ENCODE measurements around the gene TRABD2B. TPM values are rescaled to one million over a fixed set of nuclear protein-coding genes. Genes with fewer than 3 reads are reported as not detected.

TRABD2B gene
- polyA plus RNA-seq, 1 of the 3 experiments (the other 2 are of a cell fraction): 0.03 TPM

DNA sequence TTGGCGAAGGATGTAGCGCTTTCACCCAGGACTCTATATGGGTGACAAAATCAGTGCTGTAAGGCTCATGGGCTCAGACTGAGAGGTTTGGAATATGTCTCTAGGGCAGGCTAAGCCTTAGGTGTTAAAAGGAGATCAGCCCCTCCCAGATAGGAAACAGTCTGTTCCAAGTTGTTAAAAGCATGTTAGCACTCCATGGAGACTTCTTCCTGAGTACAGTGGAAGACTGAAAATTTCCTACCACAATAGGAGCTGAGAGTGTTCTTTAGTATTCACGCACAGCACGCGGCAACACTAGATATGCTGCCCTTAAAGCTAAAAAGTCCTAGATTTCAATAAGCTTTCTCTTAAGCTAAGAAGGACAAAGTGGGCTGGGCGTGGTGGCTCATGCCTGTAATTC, 122.1 kb downstream of the TRABD2B start:
- Histone ChIP-seq H3K9ac (no peak overlapping the region), H3K27ac (ENCODE audit: low read depth in 2 of 2, low read length in 1 of 2) (no peak overlapping the region), H3K4me1 (ENCODE audit: control insufficient read depth in 1 of 2, insufficient read depth in 2 of 2, low read depth in 1 of 2, low read length in 1 of 2) (peaks cover 0 to 11% of the 10 kb centered on the region in 2 experiments; a peak in 1 of 4 replicates), H3K36me3 (replicated peaks in 1 of 2; ENCODE audit: control insufficient read depth in 1 of 2, insufficient read depth in 2 of 2, low read length in 1 of 2) (no peaks in the 10 kb centered on the region), H3K4me3 (ENCODE audit: low read depth in 2 of 2, low read length in 1 of 2) (no peak overlapping the region), H4K20me1 (ENCODE audit: insufficient read depth) (no peaks in the 10 kb centered on the region), H3K9me3 (no peaks in the 10 kb centered on the region), H3K27me3 (ENCODE audit: insufficient read depth) (no peaks in the 10 kb centered on the region), H3K79me2 (ENCODE audit: insufficient read depth) (no peaks in the 10 kb centered on the region), H3K4me2 (no peak overlapping the region), H3K9me2 (no peaks in the 10 kb centered on the region), H3F3A (replicated peaks; ENCODE audit: insufficient read depth) (no peaks in the 10 kb centered on the region), H2AFZ (ENCODE audit: low read depth) (no peak overlapping the region)
- CTCF ChIA-PET: no interaction called here
- WGBS (ENCODE audit: low lambda C conversion rate): 81% methylated on average over 6 of the region's 6 CpGs
- no peak for DNase-seq
- POLR2A ChIA-PET: no interaction called here
- no peak for TF ChIP-seq SIN3A (IDR thresholded peaks at IDR 0.05; ENCODE audit: borderline replicate concordance, low read depth, low read length)
- TF ChIP-seq TEAD4 (IDR thresholded peaks at IDR 0.05; ENCODE audit: borderline replicate concordance, insufficient read depth): no peak
- TF ChIP-seq RFX5 (IDR thresholded peaks at IDR 0.05; ENCODE audit: low read length): no peak
- TF ChIP-seq SMC3 (IDR thresholded peaks at IDR 0.05; ENCODE audit: low read depth, low read length): no peak

- DNase-seq: no peak
- TF ChIP-seq TEAD4 (IDR thresholded peaks at IDR 0.05; ENCODE audit: borderline replicate concordance, insufficient read depth) (no peak), FOXM1 (IDR thresholded peaks at IDR 0.05; ENCODE audit: low read depth) (no peak)
- no peak overlapping the region for H3K27ac ChIP-seq (ENCODE audit: low read depth in 2 of 2, low read length in 1 of 2)
- H3K4me2 ChIP-seq: no peak overlapping the region
- H3K9me2 ChIP-seq: no peaks in the 10 kb centered on the region
- H3F3A ChIP-seq (replicated peaks; ENCODE audit: insufficient read depth): no peaks in the 10 kb centered on the region
- no peaks in the 10 kb centered on the region for H4K20me1 ChIP-seq (ENCODE audit: insufficient read depth)
- H3K79me2 ChIP-seq (ENCODE audit: insufficient read depth): no peaks in the 10 kb centered on the region
- H3K36me3 ChIP-seq (replicated peaks in 1 of 2; ENCODE audit: control insufficient read depth in 1 of 2, insufficient read depth in 2 of 2, low read length in 1 of 2): no peaks in the 10 kb centered on the region
- CTCF ChIA-PET: no interaction called here
- H3K4me3 ChIP-seq (ENCODE audit: low read depth in 2 of 2, low read length in 1 of 2): no peak overlapping the region
- H3K27me3 ChIP-seq (ENCODE audit: insufficient read depth): no peaks in the 10 kb centered on the region
- no peak overlapping the region for H3K9ac ChIP-seq
- H3K4me1 ChIP-seq (ENCODE audit: control insufficient read depth in 1 of 2, insufficient read depth in 2 of 2, low read depth in 1 of 2, low read length in 1 of 2): peaks cover 0 to 11% of the 10 kb centered on the region in 2 experiments; a peak in 1 of 4 replicates
- no peak overlapping the region for H2AFZ ChIP-seq (ENCODE audit: low read depth)
- WGBS (ENCODE audit: low lambda C conversion rate): 74% methylated on average over 6 of the region's 6 CpGs
- no peaks in the 10 kb centered on the region for H3K9me3 ChIP-seq
- POLR2A ChIA-PET: interaction anchor here (0.6 kb wide), 1 partner anchor 44 kb away, joined by 4 read pairs; no protein-coding TSS in a partner anchor
Measured at GRCh38 chr1:47873337-47873736, 123.8 kb downstream of the TRABD2B start.

GRCh38 chr1:47872886-47873285, 124.3 kb downstream of the TRABD2B start:
- POLR2A ChIA-PET: no interaction called here
- Histone ChIP-seq H4K20me1 (ENCODE audit: insufficient read depth) (no peaks in the 10 kb centered on the region), H3K4me3 (ENCODE audit: low read depth in 2 of 2, low read length in 1 of 2) (no peak overlapping the region), H3K9ac (no peak overlapping the region), H2AFZ (ENCODE audit: low read depth) (no peak overlapping the region), H3K9me2 (no peaks in the 10 kb centered on the region), H3F3A (replicated peaks; ENCODE audit: insufficient read depth) (no peaks in the 10 kb centered on the region), H3K27me3 (ENCODE audit: insufficient read depth) (no peaks in the 10 kb centered on the region), H3K9me3 (no peaks in the 10 kb centered on the region), H3K4me1 (ENCODE audit: control insufficient read depth in 1 of 2, insufficient read depth in 2 of 2, low read depth in 1 of 2, low read length in 1 of 2) (peaks cover 0 to 11% of the 10 kb centered on the region in 2 experiments; a peak in 1 of 4 replicates), H3K4me2 (no peak overlapping the region), H3K27ac (ENCODE audit: low read depth in 2 of 2, low read length in 1 of 2) (no peak overlapping the region), H3K36me3 (replicated peaks in 1 of 2; ENCODE audit: control insufficient read depth in 1 of 2, insufficient read depth in 2 of 2, low read length in 1 of 2) (no peaks in the 10 kb centered on the region), H3K79me2 (ENCODE audit: insufficient read depth) (no peaks in the 10 kb centered on the region)
- WGBS (ENCODE audit: low lambda C conversion rate): 75% methylated on average over 3 of the region's 3 CpGs
- CTCF ChIA-PET: no interaction called here
- DNase-seq: no peak
- TF ChIP-seq CHD2 (IDR thresholded peaks at IDR 0.05; ENCODE audit: low read length, partially characterized antibody): no peak
- TF ChIP-seq, protein P1, sequence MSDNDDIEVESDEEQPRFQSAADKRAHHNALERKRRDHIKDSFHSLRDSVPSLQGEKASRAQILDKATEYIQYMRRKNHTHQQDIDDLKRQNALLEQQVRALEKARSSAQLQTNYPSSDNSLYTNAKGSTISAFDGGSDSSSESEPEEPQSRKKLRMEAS (IDR thresholded peaks at IDR 0.05; ENCODE audit: low read depth): no peak
- TF ChIP-seq, protein P2, sequence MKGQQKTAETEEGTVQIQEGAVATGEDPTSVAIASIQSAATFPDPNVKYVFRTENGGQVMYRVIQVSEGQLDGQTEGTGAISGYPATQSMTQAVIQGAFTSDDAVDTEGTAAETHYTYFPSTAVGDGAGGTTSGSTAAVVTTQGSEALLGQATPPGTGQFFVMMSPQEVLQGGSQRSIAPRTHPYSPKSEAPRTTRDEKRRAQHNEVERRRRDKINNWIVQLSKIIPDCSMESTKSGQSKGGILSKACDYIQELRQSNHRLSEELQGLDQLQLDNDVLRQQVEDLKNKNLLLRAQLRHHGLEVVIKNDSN (IDR thresholded peaks at IDR 0.05; ENCODE audit: borderline replicate concordance, low read depth): no peak
- TF ChIP-seq ZBTB33 (IDR thresholded peaks at IDR 0.05; ENCODE audit: borderline replicate concordance, low read depth): no peak
- no peak for TF ChIP-seq NRF1 (IDR thresholded peaks at IDR 0.05; ENCODE audit: low read depth, low read length)
- TF ChIP-seq RXRA (IDR thresholded peaks at IDR 0.05; ENCODE audit: borderline replicate concordance, low read depth): no peak
- TF ChIP-seq, protein P3, sequence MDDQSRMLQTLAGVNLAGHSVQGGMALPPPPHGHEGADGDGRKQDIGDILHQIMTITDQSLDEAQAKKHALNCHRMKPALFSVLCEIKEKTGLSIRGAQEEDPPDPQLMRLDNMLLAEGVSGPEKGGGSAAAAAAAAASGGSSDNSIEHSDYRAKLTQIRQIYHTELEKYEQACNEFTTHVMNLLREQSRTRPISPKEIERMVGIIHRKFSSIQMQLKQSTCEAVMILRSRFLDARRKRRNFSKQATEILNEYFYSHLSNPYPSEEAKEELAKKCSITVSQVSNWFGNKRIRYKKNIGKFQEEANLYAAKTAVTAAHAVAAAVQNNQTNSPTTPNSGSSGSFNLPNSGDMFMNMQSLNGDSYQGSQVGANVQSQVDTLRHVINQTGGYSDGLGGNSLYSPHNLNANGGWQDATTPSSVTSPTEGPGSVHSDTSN (IDR thresholded peaks at IDR 0.05): no peak
- TF ChIP-seq, protein P4, sequence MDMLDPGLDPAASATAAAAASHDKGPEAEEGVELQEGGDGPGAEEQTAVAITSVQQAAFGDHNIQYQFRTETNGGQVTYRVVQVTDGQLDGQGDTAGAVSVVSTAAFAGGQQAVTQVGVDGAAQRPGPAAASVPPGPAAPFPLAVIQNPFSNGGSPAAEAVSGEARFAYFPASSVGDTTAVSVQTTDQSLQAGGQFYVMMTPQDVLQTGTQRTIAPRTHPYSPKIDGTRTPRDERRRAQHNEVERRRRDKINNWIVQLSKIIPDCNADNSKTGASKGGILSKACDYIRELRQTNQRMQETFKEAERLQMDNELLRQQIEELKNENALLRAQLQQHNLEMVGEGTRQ (IDR thresholded peaks at IDR 0.05; ENCODE audit: borderline replicate concordance, low read depth, low read length): no peak

Measured in SK-N-SH (cell line).